Fibroblast of the aortic adventitia (primary cell): ENCODE results near the gene TMEM203. TPM values are rescaled to one million over a fixed set of nuclear protein-coding genes. Genes with fewer than 3 reads are reported as not detected.
A peak's percentile ranks its signal among the peaks of the same experiment; 100 is the strongest.

Experiments
- DNase-seq: peaks from one replicate; pipeline ENCODE4 v3.0.0-alpha.2; 2010; ENCODE audit warnings: low read depth
- H3K4me3 ChIP-seq: 2 replicates; pipeline ENCODE4 v1.5.1; 2011; ENCODE audit warnings: low read depth, mild to moderate bottlenecking, control low read depth, low read length, moderate library complexity
- CTCF ChIP-seq: IDR thresholded peaks from 2 replicates; pipeline ENCODE4 v1.5.1; 2011; ENCODE audit warnings: mild to moderate bottlenecking, low read length, control low read depth, inconsistent platforms; ENCODE audit not compliant: insufficient read depth
- total RNA-seq: library from RNA; depleted of rRNA; stranded (reverse); fragments of >200 nt; gene quantifications from 2 replicates; pipeline ENCODE4 v1.2.3, GENCODE V29; 2012; ENCODE audit warnings: low replicate concordance

The TMEM203 gene
- total RNA-seq, 1 donor, result 32.3 TPM

- TF ChIP-seq CTCF, result no peak
- no peak for DNase-seq
- H3K4me3 ChIP-seq, result no peak overlapping the region
Observed at GRCh38 chr9:137213160-137214060, 8.0 kb upstream of the TMEM203 start.

- no peak for TF ChIP-seq CTCF
- H3K4me3 ChIP-seq, result no peak overlapping the region
- DNase-seq, result no peak
Observed at GRCh38 chr9:137212520-137212919, 7.1 kb upstream of the TMEM203 start.

- no peak overlapping the region for H3K4me3 ChIP-seq
- TF ChIP-seq CTCF, result no peak
- DNase-seq, result no peak
Observed at GRCh38 chr9:137211532-137211931, 6.1 kb upstream of the TMEM203 start.

- no peak for TF ChIP-seq CTCF
- no peak for DNase-seq
- H3K4me3 ChIP-seq, result peak overlapping the region; percentile 94
Observed at GRCh38 chr9:137206602-137207001, 1.2 kb upstream of the TMEM203 start.

GRCh38 chr9:137204731-137205125 is 720 bp downstream of the TMEM203 start:
- peak overlapping the region; percentile 94 for H3K4me3 ChIP-seq
- no peak for TF ChIP-seq CTCF
- no peak for DNase-seq

- no peak for TF ChIP-seq CTCF
- no peak for DNase-seq
- H3K4me3 ChIP-seq, result no peak overlapping the region
Observed at GRCh38 chr9:137202966-137203365, 2.5 kb downstream of the TMEM203 start.
